HepG2 (cell line): Measurements from ENCODE around the gene POLD3. TPM values are rescaled to one million over a fixed set of nuclear protein-coding genes. Genes with fewer than 3 reads are reported as not detected.

Experiments
- ATAC-seq: fragments of 200-7000 bp; cut with Tn5 transposase; 3 replicates; pipeline ENCODE4 v1.9.1; 2020; ENCODE audit warnings: mild to moderate bottlenecking, moderate library complexity
- BruUV-seq: library from RNA; stranded (reverse); fragments of 400-500 nt; replicated peaks from 2 replicates; lab custom pipeline; 2021; lab: Mats Ljungman, UMichigan
- CTCF ChIA-PET: fragments of 300-600 bp; formaldehyde crosslinking; extraction: SDS; loops from one replicate; lab custom pipeline; 2021; ENCODE audit warnings: low total read pairs, inconsistent platforms, low intra/inter-chr PET ratio; lab: Yijun Ruan, JAX
- POLR2A ChIA-PET: fragments of 350-600 bp; sonication (Branson Sonifier 250); formaldehyde crosslinking; loops from one replicate; lab custom pipeline; 2020; ENCODE audit warnings: antibody characterized with exemption, inconsistent platforms; lab: Yijun Ruan, JAX
- DNase-seq: peaks from one replicate; pipeline ENCODE4 v3.0.0-alpha.2; 2015; ENCODE audit warnings: low spot score
- FAIRE-seq: peaks from 3 replicates; lab custom pipeline; 2011; peaks lifted over from hg19 to GRCh38; lab: Jason Lieb, UNC
- H2AFZ ChIP-seq: one replicate; pipeline ENCODE4 v1.6.1; 2011; ENCODE audit warnings: low read length, inconsistent platforms
- H3K27ac ChIP-seq: fragments of 300-600 bp; 3 replicates; pipeline ENCODE4 v1.8.0; 2011; ENCODE audit warnings: mixed run types, mild to moderate bottlenecking, mixed read lengths, low read length, inconsistent platforms; ENCODE audit not compliant: insufficient read depth; ENCODE audit errors: extremely low read length
- H3K27me3 ChIP-seq, 2 experiments: fragments of 200-600 bp in 1 of 2; 2 replicates in 1 of 2; 3 replicates in 1 of 2; pipeline versions ENCODE4 v1.6.0 to v1.8.0; 2011; ENCODE audit warnings: low read length in 2 of 2, mild to moderate bottlenecking in 2 of 2, moderate library complexity in 2 of 2, inconsistent platforms in 1 of 2; ENCODE audit not compliant: insufficient read depth in 2 of 2, control insufficient read depth in 1 of 2
- H3K36me3 ChIP-seq, 2 experiments: fragments of 200-600 bp in 1 of 2; replicated peaks in 1 of 2; 2 replicates in 1 of 2; 3 replicates in 1 of 2; pipeline versions ENCODE4 v1.5.1 to v1.8.0; 2011; ENCODE audit warnings: low read length in 2 of 2, inconsistent platforms in 1 of 2; ENCODE audit not compliant: insufficient read depth in 2 of 2, control insufficient read depth in 1 of 2
- H3K4me1 ChIP-seq: 2 replicates; pipeline ENCODE4 v1.5.1; 2012; ENCODE audit warnings: low read length, inconsistent platforms; ENCODE audit not compliant: insufficient read depth
- H3K4me2 ChIP-seq: 2 replicates; pipeline ENCODE4 v1.6.0; 2011; ENCODE audit warnings: low read depth, low read length, inconsistent platforms
- H3K4me3 ChIP-seq, 3 experiments: fragments of 200-600 bp in 1 of 3; sonication (generic), shearing (Covaris generic) in 1 of 3; replicated peaks in 1 of 3; 2 replicates each; pipeline ENCODE4 v1.5.1; 2011 to 2016; ENCODE audit warnings: low read length in 3 of 3, inconsistent platforms in 2 of 3, low read depth in 2 of 3, mild to moderate bottlenecking in 2 of 3, control low read depth in 1 of 3, mixed read lengths in 1 of 3; ENCODE audit not compliant: insufficient read depth in 1 of 3
- H3K79me2 ChIP-seq: one replicate; pipeline ENCODE4 v1.6.1; 2011; ENCODE audit warnings: low read length, inconsistent platforms; ENCODE audit not compliant: insufficient read depth
- H3K9ac ChIP-seq: 2 replicates; pipeline ENCODE4 v1.6.0; 2011; ENCODE audit warnings: mild to moderate bottlenecking, low read depth, low read length, inconsistent platforms; ENCODE audit not compliant: insufficient read depth
- H3K9me3 ChIP-seq: 2 replicates; pipeline ENCODE4 v1.5.1; 2012; ENCODE audit warnings: mild to moderate bottlenecking, low read length
- H4K20me1 ChIP-seq: 2 replicates; pipeline ENCODE4 v1.6.0; 2011; ENCODE audit warnings: inconsistent platforms, mild to moderate bottlenecking, low read length, moderate library complexity; ENCODE audit not compliant: insufficient read depth
- KLF16 ChIP-seq, 2 experiments: sonication (generic) in 1 of 2; formaldehyde crosslinking in 1 of 2; IDR thresholded peaks; 2 replicates each; pipeline versions ENCODE4 v1.6.1 to v1.8.0; 2016 to 2023; ENCODE audit warnings: missing genetic modification reagents in 2 of 2, missing compliant biosample characterization in 1 of 2
- LCORL ChIP-seq, 2 experiments: fragments of 450-650 bp in 1 of 2; sonication (generic) in 1 of 2; formaldehyde crosslinking in 1 of 2; IDR thresholded peaks; 2 replicates each; pipeline versions ENCODE4 v1.5.0 to v1.6.1; 2017 to 2020; ENCODE audit warnings: antibody characterized with exemption in 1 of 2, missing genetic modification reagents in 1 of 2
- PPARG ChIP-seq: conservative IDR thresholded peaks from 2 replicates; pipeline ENCODE4 v1.6.1; 2016; ENCODE audit warnings: missing biosample characterization, missing genetic modification reagents
- SAFB2 ChIP-seq: sonication (generic); formaldehyde crosslinking; IDR thresholded peaks from 2 replicates; pipeline ENCODE4 v1.5.1; 2020; ENCODE audit warnings: missing genetic modification reagents, low read depth, mild to moderate bottlenecking, borderline replicate concordance
- SAP130 ChIP-seq: IDR thresholded peaks from 2 replicates; pipeline ENCODE4 v1.6.1; 2016; ENCODE audit warnings: low read depth
- SRY ChIP-seq: sonication (generic); formaldehyde crosslinking; IDR thresholded peaks from 2 replicates; pipeline ENCODE4 v1.8.0; 2022; ENCODE audit warnings: mild to moderate bottlenecking, missing genetic modification reagents
- TARDBP ChIP-seq: sonication (generic); formaldehyde crosslinking; IDR thresholded peaks from 2 replicates; pipeline ENCODE4 v1.8.0; 2022; ENCODE audit warnings: mild to moderate bottlenecking, missing genetic modification reagents
- THAP11 ChIP-seq: IDR thresholded peaks from 2 replicates; pipeline ENCODE4 v1.6.1; 2016; ENCODE audit warnings: missing biosample characterization, missing genetic modification reagents
- ZEB1 ChIP-seq: IDR thresholded peaks from 2 replicates; pipeline ENCODE4 v1.6.1; 2012; ENCODE audit warnings: mild to moderate bottlenecking, low read depth, inconsistent platforms; ENCODE audit not compliant: insufficient replicate concordance
- ZFP36L1 ChIP-seq: sonication (generic); formaldehyde crosslinking; IDR thresholded peaks from 2 replicates; pipeline ENCODE4 v1.8.0; 2022; ENCODE audit warnings: mild to moderate bottlenecking, missing genetic modification reagents, moderate library complexity
- ZNF563 ChIP-seq: sonication (generic); formaldehyde crosslinking; IDR thresholded peaks from 2 replicates; pipeline ENCODE4 v1.8.0; 2022; ENCODE audit warnings: mild to moderate bottlenecking, moderate library complexity, missing genetic modification reagents
- ZNF724P ChIP-seq: sonication (generic); formaldehyde crosslinking; IDR thresholded peaks from 2 replicates; pipeline ENCODE4 v1.8.0; 2022; ENCODE audit warnings: missing genetic modification reagents, borderline replicate concordance
- ZSCAN25 ChIP-seq: sonication (generic); formaldehyde crosslinking; IDR thresholded peaks from 2 replicates; pipeline ENCODE4 v1.8.0; 2022; ENCODE audit warnings: mild to moderate bottlenecking, missing genetic modification reagents
- WGBS: methylation state at CpG from one replicate; pipeline ENCODE4 v1.1.6; 2017; ENCODE audit warnings: low lambda C conversion rate; 5-methylcytosine and 5-hydroxymethylcytosine counted together
- in situ Hi-C: cut with HindIII; loops from 2 replicates; pipeline ENCODE4 v1.10.0; 2017; ENCODE audit warnings: low pct_unique_long_range_greater_than_20kb; ENCODE audit not compliant: extremely low pct_ligation_motif_present
- intact Hi-C: fragments of 100-400 bp; cut with micrococcal nuclease; formaldehyde crosslinking; loops from one replicate; pipeline ENCODE4 v1.10.0; 2022; ENCODE audit not compliant: unreplicated experiment
- polyA plus RNA-seq, 8 experiments: library from polyadenylated mRNA; depleted of rRNA in 3 of 8; stranded (reverse) in 7 of 8; unstranded in 1 of 8; fragments of >200 nt; fragmentation: Illumina TruSeq in 4 of 8; extraction: Trizol in 4 of 8; gene quantifications; 2 replicates each; pipeline versions ENCODE4 v1.2.1 to v1.2.3, GENCODE V29; 2011 to 2016; ENCODE audit warnings: low read depth in 4 of 8, missing spikeins in 1 of 8, mixed read lengths in 1 of 8; ENCODE audit not compliant: insufficient read depth in 1 of 8
- total RNA-seq, 5 experiments: library from RNA; depleted of rRNA; stranded (reverse); fragments of >200 nt; fragmentation: Illumina TruSeq; extraction: Trizol; gene quantifications; 2 replicates each; pipeline ENCODE4 v1.2.3, GENCODE V29; 2016; ENCODE audit warnings: low read depth in 1 of 5
- TF ChIP-seq, protein P1 (sequence below): sonication (generic); formaldehyde crosslinking; conservative IDR thresholded peaks from 2 replicates; pipeline ENCODE4 v1.4.0; 2020; ENCODE audit warnings: missing genetic modification reagents
- TF ChIP-seq, protein P2 (sequence below): sonication (generic); formaldehyde crosslinking; IDR thresholded peaks from 2 replicates; pipeline ENCODE4 v1.5.1; 2020; ENCODE audit warnings: mild to moderate bottlenecking, missing genetic modification reagents, moderate library complexity

POLD3 gene
- total and polyA plus RNA-seq, 2 of the 13 experiments (the other 11 are each of a cell fraction or from before 2014, with no cell fraction given): 6.3 to 18.9 TPM

DNA sequence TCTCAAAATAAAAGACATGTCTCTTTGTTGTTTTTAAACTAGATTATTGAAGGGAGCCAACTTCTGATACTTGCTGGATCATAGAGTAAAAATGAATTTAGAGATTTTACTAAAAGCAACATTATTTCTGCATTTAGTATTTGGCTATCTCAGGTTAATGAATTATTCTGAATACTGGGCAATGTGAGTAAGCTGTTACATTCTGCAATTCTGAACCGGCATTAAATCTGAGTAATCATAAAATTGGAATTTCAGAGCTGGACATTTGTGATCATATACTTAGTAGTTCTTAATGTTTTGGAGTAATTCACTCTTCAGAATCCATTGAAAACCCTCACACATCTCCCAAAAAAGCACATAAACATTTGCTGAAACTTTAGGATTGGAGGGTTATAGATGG, 11.5 kb downstream of the POLD3 start:
- no TSS peak for BruUV-seq
- ChIA-PET CTCF (no interaction called here), POLR2A (no interaction called here)
- H3K9me3 ChIP-seq: no peaks in the 10 kb centered on the region
- in situ Hi-C loops (no loop called here), intact Hi-C loops (no loop called here)
- no peak for FAIRE-seq
- H2AFZ ChIP-seq: no peak overlapping the region
- DNase-seq: no peak
- no peak overlapping the region for H3K4me2 ChIP-seq
- no peak for ATAC-seq
- no peak for TF ChIP-seq SRY (CRISPR knock-in tag)
- no peak for TF ChIP-seq ZNF563
- no peak for TF ChIP-seq KLF16 (CRISPR knock-in tag; IDR thresholded peaks at IDR 0.05)
- no peaks in the 10 kb centered on the region for H3K27me3 ChIP-seq
- WGBS: 97% methylated on average over 1 of the region's 1 CpG
- H3K27ac ChIP-seq: no peak overlapping the region
- no peaks in the 10 kb centered on the region for H3K79me2 ChIP-seq
- H3K9ac ChIP-seq: no peak overlapping the region
- peaks cover 0 to 10% of the 10 kb centered on the region in 2 experiments; a peak in 2 of 5 replicates for H3K36me3 ChIP-seq
- no peaks in the 10 kb centered on the region for H4K20me1 ChIP-seq
- no peaks in the 10 kb centered on the region for H3K4me1 ChIP-seq
- no peak overlapping the region for H3K4me3 ChIP-seq

DNA sequence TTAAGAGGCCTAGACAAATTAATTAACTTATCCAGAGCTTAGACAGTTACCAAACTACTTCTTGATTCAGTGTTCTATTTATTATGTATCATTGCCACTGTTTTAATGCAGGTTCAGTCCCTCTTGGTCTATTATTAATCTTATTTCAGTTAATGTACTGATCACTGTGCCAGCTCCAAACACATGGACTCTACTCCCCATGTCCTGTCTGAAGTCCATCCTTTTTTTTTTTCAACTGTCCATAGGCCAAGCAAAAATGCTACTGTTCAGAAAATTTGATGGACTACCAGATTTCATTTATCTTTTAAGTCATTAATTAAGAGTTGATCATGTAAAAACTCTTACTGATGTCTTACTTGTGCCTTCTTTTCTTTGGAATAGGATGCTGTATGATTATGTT, 11.9 kb downstream of the POLD3 start:
- no TSS peak for BruUV-seq
- Histone ChIP-seq H4K20me1 (no peaks in the 10 kb centered on the region), H3K4me1 (no peaks in the 10 kb centered on the region), H3K27me3 (no peaks in the 10 kb centered on the region), H3K4me2 (no peak overlapping the region), H3K9ac (no peak overlapping the region), H3K9me3 (no peaks in the 10 kb centered on the region), H3K4me3 (no peak overlapping the region), H2AFZ (no peak overlapping the region), H3K79me2 (no peaks in the 10 kb centered on the region), H3K36me3 (peaks cover 0 to 10% of the 10 kb centered on the region in 2 experiments; a peak in 2 of 5 replicates), H3K27ac (no peak overlapping the region)
- POLR2A ChIA-PET: no interaction called here
- DNase-seq (no peak), FAIRE-seq (no peak), ATAC-seq (no peak)
- in situ Hi-C loops: no loop called here
- intact Hi-C loops: no loop called here
- CTCF ChIA-PET: no interaction called here
- TF ChIP-seq SAFB2 (CRISPR knock-in tag) (no peak), LCORL (IDR thresholded peaks at IDR 0.05) (no peak), LCORL (CRISPR knock-in tag; IDR thresholded peaks at IDR 0.05) (no peak), SAP130 (CRISPR knock-in tag) (no peak), ZNF724P (no peak), THAP11 (CRISPR knock-in tag) (no peak), ZFP36L1 (CRISPR knock-in tag) (no peak), PPARG (no peak), ZEB1 (no peak), TARDBP (CRISPR knock-in tag) (no peak), ZSCAN25 (CRISPR knock-in tag) (no peak)
- TF ChIP-seq, protein P1, sequence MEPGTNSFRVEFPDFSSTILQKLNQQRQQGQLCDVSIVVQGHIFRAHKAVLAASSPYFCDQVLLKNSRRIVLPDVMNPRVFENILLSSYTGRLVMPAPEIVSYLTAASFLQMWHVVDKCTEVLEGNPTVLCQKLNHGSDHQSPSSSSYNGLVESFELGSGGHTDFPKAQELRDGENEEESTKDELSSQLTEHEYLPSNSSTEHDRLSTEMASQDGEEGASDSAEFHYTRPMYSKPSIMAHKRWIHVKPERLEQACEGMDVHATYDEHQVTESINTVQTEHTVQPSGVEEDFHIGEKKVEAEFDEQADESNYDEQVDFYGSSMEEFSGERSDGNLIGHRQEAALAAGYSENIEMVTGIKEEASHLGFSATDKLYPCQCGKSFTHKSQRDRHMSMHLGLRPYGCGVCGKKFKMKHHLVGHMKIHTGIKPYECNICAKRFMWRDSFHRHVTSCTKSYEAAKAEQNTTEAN (CRISPR knock-in tag): no peak
- TF ChIP-seq, protein P2, sequence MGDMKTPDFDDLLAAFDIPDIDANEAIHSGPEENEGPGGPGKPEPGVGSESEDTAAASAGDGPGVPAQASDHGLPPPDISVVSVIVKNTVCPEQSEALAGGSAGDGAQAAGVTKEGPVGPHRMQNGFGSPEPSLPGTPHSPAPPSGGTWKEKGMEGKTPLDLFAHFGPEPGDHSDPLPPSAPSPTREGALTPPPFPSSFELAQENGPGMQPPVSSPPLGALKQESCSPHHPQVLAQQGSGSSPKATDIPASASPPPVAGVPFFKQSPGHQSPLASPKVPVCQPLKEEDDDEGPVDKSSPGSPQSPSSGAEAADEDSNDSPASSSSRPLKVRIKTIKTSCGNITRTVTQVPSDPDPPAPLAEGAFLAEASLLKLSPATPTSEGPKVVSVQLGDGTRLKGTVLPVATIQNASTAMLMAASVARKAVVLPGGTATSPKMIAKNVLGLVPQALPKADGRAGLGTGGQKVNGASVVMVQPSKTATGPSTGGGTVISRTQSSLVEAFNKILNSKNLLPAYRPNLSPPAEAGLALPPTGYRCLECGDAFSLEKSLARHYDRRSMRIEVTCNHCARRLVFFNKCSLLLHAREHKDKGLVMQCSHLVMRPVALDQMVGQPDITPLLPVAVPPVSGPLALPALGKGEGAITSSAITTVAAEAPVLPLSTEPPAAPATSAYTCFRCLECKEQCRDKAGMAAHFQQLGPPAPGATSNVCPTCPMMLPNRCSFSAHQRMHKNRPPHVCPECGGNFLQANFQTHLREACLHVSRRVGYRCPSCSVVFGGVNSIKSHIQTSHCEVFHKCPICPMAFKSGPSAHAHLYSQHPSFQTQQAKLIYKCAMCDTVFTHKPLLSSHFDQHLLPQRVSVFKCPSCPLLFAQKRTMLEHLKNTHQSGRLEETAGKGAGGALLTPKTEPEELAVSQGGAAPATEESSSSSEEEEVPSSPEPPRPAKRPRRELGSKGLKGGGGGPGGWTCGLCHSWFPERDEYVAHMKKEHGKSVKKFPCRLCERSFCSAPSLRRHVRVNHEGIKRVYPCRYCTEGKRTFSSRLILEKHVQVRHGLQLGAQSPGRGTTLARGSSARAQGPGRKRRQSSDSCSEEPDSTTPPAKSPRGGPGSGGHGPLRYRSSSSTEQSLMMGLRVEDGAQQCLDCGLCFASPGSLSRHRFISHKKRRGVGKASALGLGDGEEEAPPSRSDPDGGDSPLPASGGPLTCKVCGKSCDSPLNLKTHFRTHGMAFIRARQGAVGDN (CRISPR knock-in tag): no peak
